Measurements from ENCODE around the gene SHROOM2.

The SHROOM2 gene

DNA sequence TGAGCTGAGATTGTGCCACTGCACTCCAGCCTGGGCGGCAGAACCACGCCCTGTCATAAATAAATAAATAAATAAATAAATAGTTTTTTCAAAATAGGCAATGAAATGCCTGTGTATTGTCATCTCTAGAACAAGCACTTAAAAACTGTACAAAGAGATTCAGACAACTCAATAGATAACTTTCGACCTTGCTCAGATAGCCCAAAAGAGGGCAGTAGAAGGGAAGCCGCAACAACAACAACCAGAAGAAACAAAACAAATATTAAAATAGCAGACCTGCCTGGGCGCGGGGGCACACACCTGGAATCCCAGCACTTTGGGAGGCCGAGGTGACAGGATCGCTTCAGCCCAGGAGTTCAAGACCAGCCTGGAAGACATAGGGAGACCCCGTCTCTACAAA, 171.5 kb downstream of the SHROOM2 start:
- in situ Hi-C loops (cut with MboI; ENCODE audit: low pct_unique_long_range_greater_than_20kb, low sequenced_read_pairs), result no loop called here

DNA sequence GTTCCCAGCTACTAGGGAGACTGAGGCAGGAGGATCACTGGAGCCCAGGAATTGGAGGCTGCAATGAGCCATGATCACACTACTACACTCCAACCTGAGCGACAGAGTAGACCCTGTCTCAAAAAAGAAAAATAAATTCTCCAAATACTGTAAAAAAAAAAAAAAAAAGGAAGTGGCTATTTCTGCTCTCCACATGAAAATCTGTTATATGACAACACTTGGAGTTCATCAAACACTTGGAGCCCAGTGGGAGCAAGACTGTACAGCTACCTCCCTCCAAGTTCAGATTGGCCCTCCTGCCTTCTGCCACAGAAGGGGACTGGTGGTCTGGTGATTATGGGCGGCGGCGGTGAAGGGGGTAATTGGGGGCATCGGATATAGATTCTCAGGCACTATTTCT, 172.0 kb downstream of the SHROOM2 start:
- peak; percentile 53 for DNase-seq

More for the DNA sequence above, 171.5 kb downstream of the SHROOM2 start:
- peak; percentile 54 for DNase-seq

DNA sequence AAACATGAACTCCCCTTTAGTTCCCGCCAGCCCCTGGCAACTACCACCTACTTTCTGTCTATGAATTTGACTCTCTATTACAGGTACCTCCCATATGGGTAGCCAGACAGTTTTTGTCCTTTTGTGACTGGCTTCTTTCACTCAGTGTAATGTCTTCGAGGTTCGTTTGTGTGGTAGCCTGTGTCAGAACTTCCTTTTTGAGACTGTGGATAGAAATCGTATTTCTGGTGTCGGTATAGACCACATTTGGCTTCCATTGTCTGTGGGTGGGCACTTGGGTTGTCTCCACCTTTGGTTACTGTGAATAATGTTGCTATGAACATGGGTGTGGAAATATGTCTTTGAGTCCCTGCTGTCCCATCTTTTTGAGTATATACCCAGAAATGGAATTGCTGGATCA, 175.5 kb downstream of the SHROOM2 start:
- in situ Hi-C loops (cut with MboI; ENCODE audit: low pct_unique_long_range_greater_than_20kb, low sequenced_read_pairs), result no loop called here
- no peak for DNase-seq

More for the DNA sequence above, 172.0 kb downstream of the SHROOM2 start:
- in situ Hi-C loops (cut with MboI; ENCODE audit: low pct_unique_long_range_greater_than_20kb, low sequenced_read_pairs), result no loop called here

DNA sequence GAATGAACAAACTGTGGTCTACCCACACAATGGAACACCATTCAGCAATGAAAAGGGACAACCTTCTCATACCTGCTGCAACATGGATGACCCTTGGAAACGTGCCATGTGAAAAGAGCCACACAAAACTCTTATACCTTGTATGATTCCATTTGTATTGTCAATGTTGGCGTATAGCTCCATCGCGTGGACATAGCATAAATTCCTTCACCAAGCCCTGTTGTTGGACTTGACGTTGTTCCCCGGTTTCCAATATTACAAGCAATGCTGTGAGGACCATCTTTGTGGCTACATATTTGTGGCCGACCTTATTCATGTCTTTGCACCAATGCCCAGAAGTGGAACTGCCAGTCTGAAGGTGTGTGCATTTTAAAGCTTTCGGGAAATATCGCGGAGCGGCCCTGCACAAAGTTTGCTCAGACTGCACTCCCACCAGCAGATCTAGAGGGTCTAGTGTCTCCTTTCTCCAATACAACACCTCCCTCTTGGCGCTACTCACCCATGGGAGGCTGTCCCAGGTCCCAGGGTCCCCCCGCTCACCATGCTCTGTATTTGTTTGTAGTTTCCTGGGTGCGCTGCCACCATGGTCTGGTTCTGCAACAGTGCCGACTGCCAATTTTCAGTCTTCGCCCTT, 180.7 kb downstream of the SHROOM2 start, which contains the start of gene CLDN34:
TSS of gene CLDN34 (plus strand) at position 584 of the 634 bp plus-strand sequence. CDS start at position 584, 0 bp downstream.
- in situ Hi-C loops (cut with MboI; ENCODE audit: low pct_unique_long_range_greater_than_20kb, low sequenced_read_pairs), result no loop called here
- DNase-seq, result no peak

DNA sequence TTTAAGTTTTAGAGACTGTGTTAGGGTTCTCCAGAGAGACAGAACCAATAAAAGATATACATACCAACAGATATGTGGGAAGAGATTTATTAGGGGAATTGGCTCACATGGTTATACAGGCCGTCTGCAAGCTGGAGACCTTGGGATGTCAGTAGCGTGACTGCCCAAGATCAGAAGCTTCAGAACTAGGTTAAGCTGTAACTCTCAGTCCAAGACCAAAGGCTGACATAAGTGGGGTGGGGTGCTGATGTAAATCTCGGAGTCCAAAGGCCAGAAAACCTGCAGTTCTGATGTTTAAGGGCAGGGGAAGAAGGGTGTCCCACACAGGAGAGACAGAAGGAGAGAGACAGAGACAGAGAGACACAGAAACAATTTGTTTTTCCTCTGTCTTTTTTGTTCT, 191.4 kb downstream of the SHROOM2 start:
- no peak for DNase-seq
- in situ Hi-C loops (cut with MboI; ENCODE audit: low pct_unique_long_range_greater_than_20kb, low sequenced_read_pairs), result loop anchor here (25.0 kb wide), 1 partner anchor 90 kb away; no protein-coding TSS in a partner anchor

DNA sequence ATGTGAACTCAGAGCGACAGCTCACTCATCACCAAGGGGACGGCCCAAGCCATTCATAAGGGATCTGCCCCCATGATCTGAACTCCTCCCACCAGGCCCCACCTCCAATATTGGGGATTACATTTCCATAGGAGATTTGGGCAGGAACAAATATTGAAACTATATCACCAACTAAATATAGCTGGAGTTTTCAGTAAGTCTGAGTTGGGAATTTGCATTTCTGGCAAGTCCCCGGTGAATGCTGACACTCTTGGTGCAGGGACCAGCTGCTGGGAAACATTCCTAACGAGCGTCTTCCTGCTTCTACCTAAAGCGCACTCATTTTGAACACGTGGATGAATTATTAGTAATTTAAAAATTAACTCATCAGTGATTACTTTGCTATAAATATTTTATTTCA, 194.2 kb downstream of the SHROOM2 start:
- in situ Hi-C loops (cut with MboI; ENCODE audit: low pct_unique_long_range_greater_than_20kb, low sequenced_read_pairs), result loop anchor here (25.0 kb wide), 1 partner anchor 93 kb away; no protein-coding TSS in a partner anchor
- no peak for DNase-seq

DNA sequence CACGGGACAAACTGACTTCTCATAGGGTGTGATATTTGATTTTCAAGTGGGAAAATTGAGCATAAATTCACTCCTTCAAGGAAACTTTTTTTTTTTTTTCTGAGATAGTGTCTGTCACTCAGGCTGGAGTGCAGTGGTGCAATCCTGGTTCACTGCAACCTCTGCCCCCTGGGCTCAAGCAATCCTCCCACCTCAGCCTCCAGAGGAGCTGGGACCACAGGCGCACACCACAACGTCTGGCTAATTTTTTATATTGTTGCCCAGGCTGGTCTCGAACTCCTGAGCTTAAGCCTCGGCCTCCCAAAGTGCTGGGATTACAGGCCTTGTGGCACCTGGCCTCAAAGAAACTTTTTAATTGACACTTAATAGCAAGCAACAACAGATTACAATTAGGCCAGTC, 194.7 kb downstream of the SHROOM2 start:
- in situ Hi-C loops (cut with MboI; ENCODE audit: low pct_unique_long_range_greater_than_20kb, low sequenced_read_pairs), result loop anchor here (25.0 kb wide), 1 partner anchor 94 kb away; no protein-coding TSS in a partner anchor

DNA sequence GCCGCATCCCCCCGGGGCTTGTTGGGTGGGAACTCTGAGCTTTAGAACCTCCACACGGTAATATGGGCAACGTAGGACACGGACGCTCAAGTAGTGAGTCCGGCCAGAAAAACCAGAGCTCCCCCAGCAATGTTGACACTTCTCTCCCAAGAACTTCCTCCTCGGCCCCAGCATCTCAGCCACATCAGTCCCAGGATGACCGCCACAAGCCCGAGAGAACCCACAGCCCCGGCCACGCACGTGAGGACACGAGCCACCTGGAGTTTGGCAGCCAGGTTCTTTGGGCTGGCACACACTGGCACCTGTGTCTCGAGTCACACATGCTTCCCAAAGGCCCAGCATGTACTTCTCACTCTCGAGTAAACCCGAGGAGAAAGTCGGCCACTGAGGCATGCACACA, 197.2 kb downstream of the SHROOM2 start:
- in situ Hi-C loops (cut with MboI; ENCODE audit: low pct_unique_long_range_greater_than_20kb, low sequenced_read_pairs), result loop anchor here (25.0 kb wide), 1 partner anchor 96 kb away; no protein-coding TSS in a partner anchor

More for the DNA sequence above, 194.7 kb downstream of the SHROOM2 start:
- no peak for DNase-seq

DNA sequence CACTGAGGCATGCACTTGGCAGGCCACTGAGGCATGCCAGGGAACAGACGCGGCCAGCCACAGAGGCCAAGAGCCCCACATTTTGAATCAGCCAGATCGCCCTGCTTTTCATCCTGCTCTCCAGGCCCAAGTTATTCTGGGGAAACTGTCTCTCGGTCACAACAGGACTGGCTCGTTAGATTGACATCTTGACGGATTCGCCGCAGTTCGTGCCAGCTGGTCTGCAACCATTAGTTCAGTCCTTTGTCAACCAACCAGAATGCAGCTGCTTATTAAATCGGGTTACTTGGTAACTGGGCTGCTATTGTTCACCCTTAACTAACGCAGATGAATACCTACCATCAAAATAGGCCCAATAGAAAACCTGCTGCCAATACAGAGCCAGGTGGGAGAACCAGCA, 197.6 kb downstream of the SHROOM2 start:
- in situ Hi-C loops (cut with MboI; ENCODE audit: low pct_unique_long_range_greater_than_20kb, low sequenced_read_pairs), result loop anchor here (25.0 kb wide), 1 partner anchor 97 kb away; no protein-coding TSS in a partner anchor
- no peak for DNase-seq

More for the DNA sequence above, 197.2 kb downstream of the SHROOM2 start:
- no peak for DNase-seq

DNA sequence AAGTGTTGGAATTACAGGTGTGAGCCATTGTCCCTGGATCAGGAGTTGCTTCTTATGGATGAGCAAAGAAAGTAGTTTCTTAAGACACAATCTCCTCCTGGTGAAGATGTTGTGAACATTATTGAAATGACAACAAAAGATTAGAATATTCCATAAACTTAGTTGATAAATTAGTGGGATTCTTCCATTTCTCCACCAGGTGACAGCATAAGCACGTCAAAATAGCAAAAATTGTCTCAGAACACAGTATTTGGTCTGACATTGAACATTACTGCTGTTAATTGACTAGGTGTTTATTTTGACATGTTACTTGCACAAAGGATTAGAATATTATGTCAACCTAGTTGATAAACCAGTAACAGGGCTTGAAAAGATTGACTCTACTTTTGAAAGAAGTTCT, 202.5 kb downstream of the SHROOM2 start:
- in situ Hi-C loops (cut with MboI; ENCODE audit: low pct_unique_long_range_greater_than_20kb, low sequenced_read_pairs), result loop anchor here (25.0 kb wide), 1 partner anchor 101 kb away; no protein-coding TSS in a partner anchor
- peak; percentile 41 for DNase-seq

DNA sequence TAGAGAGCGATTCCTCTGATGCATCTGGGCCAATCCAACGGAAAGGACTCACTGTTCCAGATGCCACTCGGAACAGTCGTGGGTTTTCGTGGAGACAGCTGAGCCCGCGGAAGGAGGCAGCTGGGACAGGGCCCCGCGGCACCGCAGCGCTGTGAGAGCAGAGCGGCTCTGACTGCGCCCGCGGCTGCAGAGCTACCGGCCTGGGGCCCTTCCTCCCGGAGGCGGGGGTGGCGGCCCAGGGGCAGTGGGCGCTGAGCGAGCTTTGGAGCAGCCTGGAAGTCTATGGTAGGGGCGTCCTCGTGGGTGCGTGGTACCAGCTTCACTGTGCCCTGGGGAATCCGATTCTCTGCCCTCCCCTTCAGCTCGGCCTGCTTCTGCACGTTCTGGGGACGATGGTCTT, 205.8 kb downstream of the SHROOM2 start:
- no peak for DNase-seq
- in situ Hi-C loops (cut with MboI; ENCODE audit: low pct_unique_long_range_greater_than_20kb, low sequenced_read_pairs), result loop anchor here (25.0 kb wide), 1 partner anchor 105 kb away; no protein-coding TSS in a partner anchor

DNA sequence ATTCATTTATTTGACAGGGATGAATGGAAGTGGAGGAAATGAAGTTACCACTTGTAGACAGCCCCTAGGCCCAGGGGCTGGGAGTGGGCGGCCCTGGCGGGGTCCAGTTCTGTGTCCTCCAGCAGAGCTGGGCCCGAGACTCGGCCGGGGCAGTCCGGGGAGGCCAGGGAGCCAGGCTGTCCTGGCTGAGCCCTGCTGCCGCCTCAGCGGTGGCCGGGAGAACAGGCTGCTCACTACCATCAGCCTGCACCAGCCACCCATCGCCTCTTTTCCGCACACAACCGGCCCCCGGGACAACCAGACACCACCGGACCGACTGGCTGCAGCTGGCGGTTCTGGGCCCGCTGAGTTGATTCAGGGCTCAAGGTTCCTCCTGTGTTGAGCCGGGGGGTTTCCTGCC, 206.5 kb downstream of the SHROOM2 start:
- in situ Hi-C loops (cut with MboI; ENCODE audit: low pct_unique_long_range_greater_than_20kb, low sequenced_read_pairs), result loop anchor here (25.0 kb wide), 1 partner anchor 105 kb away; no protein-coding TSS in a partner anchor
- DNase-seq, result no peak

DNA sequence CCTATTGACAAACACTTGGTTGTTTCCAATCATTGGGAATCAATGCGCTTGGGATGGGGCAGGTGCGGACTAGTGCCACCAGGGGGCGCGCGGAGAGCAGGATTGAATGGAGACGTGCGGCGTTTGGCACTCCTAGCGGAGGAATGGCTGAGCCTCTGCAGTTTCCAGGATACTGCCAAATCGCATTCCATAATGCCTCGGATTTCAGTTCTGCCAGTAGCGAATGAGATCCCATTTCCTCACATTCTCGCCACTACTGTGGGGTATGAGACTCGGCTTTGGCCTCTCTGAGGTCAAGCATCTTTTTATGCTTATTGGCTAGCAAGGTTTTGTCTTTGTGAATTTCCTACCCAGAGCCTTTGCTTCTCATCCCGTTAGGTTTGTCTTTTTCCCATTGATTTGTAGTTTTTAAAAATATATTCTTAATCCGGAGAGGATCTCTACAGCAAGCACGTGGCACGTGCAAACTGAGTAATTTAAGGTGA, 209.7 kb downstream of the SHROOM2 start:
- in situ Hi-C loops (cut with MboI; ENCODE audit: low pct_unique_long_range_greater_than_20kb, low sequenced_read_pairs), result loop anchor here (25.0 kb wide), 1 partner anchor 109 kb away; no protein-coding TSS in a partner anchor
- DNase-seq, result peak; percentile 83

DNA sequence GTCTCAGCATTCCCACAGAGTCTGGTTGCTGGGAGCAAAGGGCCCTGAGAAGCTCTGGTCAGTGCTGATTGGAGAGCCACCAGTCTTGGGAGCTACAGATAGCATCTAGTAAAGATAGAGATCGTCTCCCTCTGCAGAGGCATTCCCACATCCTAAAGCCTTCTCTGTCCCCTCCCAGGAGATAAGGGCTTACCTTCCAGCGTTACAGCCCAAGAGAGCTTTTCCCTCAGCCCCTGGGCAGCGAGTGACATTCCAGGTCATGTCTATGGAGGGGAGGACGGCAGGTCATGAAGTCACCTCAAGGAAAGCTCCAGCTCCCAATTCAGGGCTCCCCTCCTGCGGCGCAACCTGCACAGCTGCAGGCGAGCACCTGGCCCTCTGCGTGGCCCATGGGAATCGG, 210.8 kb downstream of the SHROOM2 start:
- DNase-seq, result no peak
- in situ Hi-C loops (cut with MboI; ENCODE audit: low pct_unique_long_range_greater_than_20kb, low sequenced_read_pairs), result loop anchor here (25.0 kb wide), 1 partner anchor 110 kb away; no protein-coding TSS in a partner anchor

DNA sequence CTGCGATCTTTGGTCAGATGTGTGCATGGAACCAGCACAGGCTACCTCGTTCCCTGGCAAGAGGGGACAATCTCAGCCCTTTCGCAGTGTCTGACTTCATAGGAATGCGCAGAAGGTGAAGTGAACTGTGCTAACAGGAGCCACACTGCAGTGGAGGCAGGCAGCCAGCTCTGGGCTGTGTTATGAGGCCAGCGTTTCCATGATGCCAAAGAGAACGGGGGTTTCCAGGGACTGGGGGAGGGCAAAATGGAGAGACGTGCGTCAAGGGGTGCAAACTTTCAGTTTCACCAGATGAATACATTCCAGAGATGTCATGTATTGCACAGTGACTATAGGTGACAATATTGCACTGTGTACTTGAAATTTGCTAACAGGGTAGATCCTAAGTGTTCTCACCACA, 211.3 kb downstream of the SHROOM2 start:
- in situ Hi-C loops (cut with MboI; ENCODE audit: low pct_unique_long_range_greater_than_20kb, low sequenced_read_pairs), result loop anchor here (25.0 kb wide), 1 partner anchor 110 kb away; no protein-coding TSS in a partner anchor
- DNase-seq, result no peak
